GM19239 (cell line): ENCODE data around the gene LTBP1.
"Not testable (repeated sequence)": the region's sequence is repeated elsewhere in the genome, so short reads cannot be mapped to it uniquely, and the experiment has no call there.

ENCODE experiments used
- DNase-seq: peaks from one replicate; pipeline ENCODE4 v3.0.0; 2011; ENCODE audit warnings: low spot score; ENCODE audit not compliant: insufficient read length
- FAIRE-seq: peaks from 2 replicates; lab custom pipeline; 2011; peaks lifted over from hg19 to GRCh38; lab: Jason Lieb, UNC

LTBP1 gene

DNA sequence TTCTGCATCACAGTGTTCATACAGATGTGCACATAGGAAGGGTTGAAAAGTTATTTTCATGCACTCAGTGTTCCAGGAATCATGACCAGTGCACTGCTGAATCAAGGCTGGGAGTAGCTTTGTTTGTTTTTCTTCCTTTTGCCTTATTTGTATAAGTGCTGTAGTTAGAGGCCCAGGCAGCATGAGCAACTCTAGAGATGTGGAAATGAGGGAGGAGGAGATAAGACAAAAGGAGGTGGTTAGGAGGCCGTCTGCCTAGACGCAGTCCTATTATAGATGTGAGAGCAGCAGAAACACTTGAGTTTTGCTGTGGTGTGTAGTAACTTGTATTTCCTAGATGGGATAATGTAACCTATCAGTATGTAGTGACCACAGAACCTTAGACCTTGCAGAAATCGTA, 265.4 kb downstream of the LTBP1 start:
- FAIRE-seq (no peak), DNase-seq (no peak)

DNA sequence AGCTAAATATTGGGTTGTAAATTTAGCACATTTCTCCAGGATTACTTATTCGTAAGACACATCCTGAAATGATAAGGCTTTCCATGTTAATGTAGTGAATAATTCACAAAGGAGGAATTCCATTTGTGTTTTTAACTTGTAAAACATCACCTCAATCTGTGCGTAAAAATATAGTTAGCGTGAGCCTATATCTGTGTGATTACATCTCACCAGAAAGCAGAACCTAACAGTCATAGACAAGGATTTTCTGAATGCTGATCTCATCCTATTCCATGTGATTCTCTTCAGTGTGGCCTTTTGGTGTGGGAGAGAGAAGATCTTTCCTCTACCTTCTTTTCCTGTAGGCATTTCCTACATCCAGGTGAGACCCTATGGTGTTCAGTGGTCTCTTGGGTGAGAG, 266.5 kb downstream of the LTBP1 start:
- DNase-seq (no peak), FAIRE-seq (no peak)

DNA sequence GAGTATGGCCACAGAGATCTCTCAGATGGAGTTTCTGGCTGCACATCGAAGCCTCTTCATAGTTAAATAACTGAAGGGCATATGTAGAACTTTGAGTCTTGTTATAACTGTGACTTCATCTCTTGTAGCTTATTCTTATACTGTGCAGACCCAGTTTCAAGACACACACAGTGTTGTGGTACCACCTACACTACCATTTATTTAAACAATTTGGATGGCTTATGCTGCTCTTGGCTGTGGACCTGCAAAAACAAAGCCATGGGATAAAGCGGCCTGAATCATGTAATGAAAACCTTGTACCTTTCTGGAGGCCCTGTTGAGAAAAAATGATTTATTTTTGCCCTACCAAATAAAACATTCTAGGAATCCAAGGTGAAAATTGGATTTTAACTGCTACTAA, 266.9 kb downstream of the LTBP1 start:
- no peak for DNase-seq
- no peak for FAIRE-seq

DNA sequence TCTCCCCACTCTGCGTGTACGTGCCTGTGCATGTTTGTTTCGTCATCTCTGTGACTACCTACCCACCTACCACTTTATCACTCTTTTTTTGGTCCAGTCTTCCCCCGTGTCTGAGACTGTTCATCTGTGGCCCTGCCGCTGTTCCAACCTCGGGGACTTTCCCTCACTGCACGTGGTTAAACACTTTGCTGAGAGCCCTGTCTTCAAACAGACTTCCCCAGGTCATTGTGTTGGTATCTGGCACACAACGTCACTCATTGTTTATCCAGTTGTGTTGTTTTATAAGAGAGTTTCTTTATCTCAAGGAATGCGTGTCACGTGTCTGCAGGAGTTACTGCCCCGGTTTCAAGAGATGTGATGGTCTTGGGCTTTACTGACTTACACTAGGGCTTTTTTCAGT, 267.7 kb downstream of the LTBP1 start:
- no peak for FAIRE-seq

DNA sequence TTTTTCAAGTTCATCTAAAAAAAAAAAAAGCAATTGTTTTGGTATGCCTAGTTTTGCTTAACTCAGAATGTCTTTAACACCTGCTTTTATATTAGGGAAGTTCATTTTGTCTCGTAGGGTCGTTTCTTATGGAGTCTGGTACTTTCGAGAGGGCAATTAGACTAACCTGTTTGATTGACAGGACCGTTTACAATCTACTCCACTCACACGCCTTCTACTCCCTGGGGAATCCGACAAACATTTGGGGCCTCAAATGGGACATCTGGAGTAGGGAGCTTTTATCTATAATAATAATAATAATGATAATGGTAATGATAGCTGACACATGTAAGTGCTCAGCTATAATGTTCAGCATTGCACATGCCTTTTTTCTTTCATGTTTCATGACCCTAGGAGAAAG, 268.1 kb downstream of the LTBP1 start:
- FAIRE-seq (no peak), DNase-seq (no peak)

More for the DNA sequence above, 267.7 kb downstream of the LTBP1 start:
- no peak for DNase-seq

DNA sequence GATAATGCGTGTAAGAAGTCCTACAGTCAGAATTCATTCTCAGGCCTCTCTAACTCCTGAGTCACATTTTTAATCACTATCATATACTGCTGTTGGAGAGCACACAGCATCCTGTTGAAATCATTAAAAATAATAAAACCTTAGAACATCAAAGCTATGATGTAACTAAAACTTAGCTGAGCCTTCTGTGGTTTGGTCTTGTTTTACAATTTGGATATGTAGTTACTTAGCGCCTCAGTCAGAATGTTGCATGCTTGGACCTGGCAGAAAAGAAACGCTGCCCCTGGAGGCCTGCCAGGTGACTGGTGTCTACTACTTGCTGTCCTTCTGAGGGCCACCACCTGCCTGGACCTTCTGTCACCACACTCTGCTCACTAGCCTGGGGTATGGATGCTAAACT, 268.5 kb downstream of the LTBP1 start:
- DNase-seq = no peak
- no peak for FAIRE-seq

DNA sequence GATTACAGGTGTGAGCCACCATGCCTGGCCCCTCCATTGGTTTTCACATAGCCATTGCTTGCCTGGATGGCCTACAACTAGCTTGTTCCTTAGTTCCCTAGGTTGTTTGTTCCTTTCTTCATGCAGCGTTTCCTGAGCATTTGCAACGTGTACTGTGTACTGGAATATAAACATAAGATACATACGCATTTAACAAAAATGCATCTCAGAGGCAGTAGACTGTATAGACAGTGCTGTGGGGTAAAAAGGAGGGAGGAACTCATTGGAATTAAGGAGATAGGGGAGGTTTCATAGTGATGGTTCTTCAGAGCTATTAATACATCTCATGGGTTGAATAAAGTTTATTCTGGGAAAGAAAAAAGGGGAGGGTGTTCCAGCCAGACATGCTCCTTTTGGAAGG, 269.2 kb downstream of the LTBP1 start:
- DNase-seq = no peak
- FAIRE-seq = no peak

DNA sequence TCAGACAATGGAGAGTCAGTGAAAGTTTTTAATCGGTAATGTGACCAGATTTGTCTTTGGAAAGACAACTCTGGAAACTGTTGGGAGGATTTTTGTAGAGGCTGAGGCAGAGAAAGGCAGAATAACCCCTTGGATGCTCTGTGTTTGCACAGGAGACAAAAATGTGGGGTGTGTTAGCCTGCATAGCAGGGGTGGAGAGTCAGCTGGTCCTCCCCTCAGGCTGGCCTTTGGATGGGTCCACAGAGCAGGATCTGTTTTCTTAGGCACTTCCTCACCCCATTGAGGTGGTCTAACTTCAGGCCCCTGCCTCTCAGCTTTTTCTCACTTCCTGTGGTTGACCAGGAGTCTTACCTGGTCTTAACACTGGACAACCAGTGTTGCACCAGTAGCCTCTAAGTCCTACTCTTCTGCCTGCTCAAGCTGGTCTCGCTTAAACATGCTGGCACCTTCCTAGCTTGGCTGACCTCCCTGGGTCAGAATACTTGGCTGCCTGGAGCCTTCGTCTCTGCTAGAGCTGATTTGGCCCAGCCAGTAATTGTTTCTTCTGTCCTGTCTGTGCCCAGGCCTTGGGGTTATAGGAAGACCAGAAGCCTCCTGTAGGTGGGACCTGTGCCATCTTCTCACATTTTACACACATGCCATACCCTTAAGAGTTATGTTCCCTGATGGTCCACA, 269.9 kb downstream of the LTBP1 start:
- DNase-seq (no peak), FAIRE-seq (no peak)

DNA sequence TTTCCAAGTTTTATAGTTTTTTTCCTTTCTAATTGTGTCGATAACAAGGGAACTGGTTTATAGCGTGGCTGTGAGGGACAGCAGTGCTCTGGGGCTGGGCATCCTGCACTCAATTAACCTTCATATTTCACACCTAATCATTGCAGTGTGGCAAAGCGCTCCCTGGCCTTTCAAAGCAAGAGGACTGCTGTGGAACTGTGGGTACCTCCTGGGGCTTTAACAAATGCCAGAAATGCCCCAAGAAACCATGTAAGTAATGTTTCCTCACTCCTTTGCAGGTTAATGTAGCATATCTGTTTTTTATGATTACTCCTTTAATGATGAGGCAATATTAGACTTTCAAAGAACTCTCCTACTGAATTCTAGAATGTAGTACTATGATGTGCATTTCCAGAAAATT, 270.7 kb downstream of the LTBP1 start:
- no peak for FAIRE-seq

DNA sequence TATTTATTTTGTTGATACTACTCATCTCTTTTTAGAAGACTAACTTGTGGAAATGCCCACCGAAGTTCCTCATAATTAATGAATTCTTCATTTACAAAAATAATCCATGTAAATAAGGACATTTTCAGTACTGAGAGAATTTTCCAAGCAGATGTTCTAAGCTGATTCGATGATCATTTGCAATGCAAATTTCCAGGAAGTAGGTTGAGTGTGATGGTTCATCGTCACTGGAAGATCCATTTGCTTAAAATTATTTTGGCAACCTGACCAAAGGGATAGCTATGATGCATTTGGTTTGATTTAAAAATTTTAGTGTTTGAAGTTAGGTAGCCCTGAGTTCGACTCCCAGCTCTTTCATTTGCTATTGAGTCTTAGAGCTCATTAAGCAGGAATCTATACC, 272.4 kb downstream of the LTBP1 start:
- DNase-seq (no peak), FAIRE-seq (no peak)

More for the DNA sequence above, 270.7 kb downstream of the LTBP1 start:
- DNase-seq = no peak

DNA sequence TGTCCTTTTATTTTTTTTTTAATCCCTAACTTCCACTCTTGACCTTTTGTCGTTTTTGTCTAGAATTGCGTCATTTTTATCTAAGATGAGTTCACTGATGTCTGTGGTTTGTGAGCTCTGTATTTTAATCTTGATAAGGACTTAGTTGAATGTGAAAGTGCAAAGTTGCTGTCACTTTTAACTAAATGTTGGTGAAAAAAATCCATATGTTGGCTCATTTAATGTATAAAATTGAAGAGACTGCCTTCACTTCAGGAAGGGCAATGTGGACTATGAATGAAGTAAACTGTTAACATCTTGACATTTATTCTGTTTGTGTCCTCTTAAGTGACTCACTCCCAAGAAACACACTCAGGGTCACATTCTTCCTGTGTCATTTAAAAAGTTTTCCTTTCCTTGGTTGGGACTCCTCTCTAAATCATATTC, 273.1 kb downstream of the LTBP1 start:
- FAIRE-seq (no peak), DNase-seq (no peak)

DNA sequence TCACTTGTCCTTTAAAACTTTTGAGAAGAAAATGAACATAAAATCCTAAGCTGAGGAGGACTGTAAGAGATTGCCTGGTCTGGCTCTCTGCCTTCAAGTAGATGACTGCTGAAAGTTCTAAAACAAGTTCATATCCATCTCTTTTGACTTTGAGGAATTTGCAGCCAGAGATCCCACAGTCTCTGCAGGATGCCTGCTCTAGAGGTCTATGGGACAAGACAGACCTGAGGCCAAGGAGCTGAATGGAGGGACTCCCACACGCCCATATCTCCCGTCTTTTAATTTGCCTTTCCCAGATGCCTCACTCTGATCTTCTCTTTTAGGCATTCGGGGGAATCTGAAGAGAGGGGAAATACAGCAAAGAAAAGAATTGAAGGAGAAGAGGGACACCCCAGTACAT, 273.8 kb downstream of the LTBP1 start:
- DNase-seq = no peak
- FAIRE-seq = no peak

DNA sequence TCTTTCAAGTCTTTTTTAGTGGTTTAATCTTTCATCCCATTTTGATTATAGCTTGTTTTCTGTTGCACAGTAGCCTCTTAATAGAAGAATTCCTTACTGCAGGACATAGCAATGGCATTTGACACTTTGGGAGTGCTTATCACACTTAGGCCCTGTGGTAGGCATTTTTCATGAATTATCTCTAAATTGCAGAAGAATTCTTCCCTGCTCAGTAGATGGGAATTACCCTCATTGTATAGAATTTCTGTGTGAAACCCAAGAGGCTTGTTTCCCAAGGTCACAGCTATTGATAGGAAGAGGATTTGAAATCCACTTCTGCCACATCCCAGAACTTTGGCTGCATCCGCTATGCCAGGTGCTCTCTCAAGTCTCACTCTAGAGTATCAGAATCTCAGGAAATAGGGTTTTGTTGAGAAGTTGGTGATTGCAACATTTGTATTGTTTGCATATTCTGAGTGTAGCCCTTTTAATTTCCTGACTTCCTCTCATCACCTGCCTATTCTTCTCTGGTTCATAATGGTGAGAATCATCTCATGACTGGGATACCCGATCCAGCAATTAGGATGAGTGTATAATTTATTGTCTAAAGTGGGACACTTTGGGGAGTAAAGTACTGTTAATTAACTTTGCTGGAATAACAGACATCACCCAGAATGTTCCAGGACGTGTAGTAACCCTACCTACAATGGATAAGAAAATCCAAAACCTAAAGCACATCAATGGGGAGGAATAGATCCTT, 274.5 kb downstream of the LTBP1 start:
- FAIRE-seq (no peak), DNase-seq (no peak)

DNA sequence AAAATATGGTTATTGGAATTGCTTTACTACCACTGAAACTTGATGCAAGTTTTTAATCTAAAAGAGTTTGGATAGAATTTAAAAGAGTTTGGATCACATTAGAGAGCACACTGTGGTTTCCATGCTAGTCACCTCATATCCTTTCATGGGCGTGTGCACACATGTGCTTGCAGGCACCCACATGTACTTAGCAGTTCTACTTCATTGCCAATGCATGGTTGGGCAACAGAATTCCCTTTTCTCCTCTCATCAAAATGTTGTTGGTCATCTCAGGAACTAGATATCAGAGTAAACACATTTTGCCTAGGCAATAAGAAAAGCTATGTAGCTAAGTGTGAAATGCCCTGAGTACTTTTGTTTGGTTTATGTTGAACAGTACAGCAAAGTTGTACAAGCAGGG, 275.6 kb downstream of the LTBP1 start:
- FAIRE-seq = no peak

DNA sequence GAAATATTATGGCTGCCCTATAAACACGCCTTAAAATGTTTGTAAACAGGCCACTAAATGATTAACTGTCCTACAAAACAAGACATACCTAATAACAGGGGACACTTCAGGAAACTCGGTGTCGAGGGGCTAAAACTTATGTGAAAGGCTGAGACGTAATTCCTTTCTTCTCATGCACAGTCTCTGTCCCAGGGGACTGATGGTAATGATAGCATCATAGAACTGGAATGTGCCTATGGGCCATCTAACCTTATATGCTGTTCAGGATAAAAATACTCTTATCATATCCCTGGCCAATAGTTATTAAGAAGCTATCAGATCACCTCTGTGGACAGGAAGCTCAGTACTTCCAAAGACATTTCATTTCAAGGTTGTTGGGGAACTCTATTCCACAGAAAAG, 277.1 kb downstream of the LTBP1 start:
- no peak for DNase-seq
- FAIRE-seq = no peak

More for the DNA sequence above, 275.6 kb downstream of the LTBP1 start:
- DNase-seq = no peak

DNA sequence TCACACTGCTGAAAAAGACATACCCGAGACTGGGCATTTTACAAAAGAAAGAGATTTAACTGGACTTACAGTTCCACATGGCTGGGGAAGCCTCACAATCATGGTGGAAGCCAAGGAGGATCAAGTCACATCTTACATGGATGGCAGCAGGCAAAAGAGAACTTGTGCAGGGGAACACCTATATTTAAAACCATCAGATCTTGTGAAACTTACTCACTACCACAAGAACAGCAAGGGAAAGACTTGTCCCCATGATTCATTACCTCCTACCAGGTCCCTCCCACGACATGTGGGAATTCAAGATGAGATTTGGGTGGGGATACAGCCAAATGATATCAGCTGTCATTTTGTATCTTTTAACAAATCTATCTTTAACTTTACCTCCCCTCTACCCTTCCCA, 278.6 kb downstream of the LTBP1 start:
- FAIRE-seq (no peak), DNase-seq (no peak)

DNA sequence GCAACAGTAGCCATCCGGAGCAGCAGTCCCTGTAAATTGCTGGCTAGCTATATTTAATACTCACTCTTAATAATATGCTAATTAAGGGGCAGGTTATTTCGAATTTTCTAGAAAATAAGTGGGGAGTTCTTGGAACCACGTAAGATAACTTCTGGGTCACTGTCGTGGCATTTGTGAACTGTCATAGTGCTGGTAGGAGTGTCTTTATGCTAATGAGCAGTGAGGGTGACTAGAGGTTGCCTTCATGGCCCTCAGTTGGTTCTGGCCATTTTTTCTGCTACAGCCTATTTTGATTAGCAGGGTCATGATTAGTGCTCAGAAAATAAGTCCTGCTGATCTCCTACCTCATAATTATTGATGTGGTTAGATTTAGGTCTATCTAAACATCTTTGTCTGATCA, 279.8 kb downstream of the LTBP1 start:
- DNase-seq = no peak
- FAIRE-seq = no peak

DNA sequence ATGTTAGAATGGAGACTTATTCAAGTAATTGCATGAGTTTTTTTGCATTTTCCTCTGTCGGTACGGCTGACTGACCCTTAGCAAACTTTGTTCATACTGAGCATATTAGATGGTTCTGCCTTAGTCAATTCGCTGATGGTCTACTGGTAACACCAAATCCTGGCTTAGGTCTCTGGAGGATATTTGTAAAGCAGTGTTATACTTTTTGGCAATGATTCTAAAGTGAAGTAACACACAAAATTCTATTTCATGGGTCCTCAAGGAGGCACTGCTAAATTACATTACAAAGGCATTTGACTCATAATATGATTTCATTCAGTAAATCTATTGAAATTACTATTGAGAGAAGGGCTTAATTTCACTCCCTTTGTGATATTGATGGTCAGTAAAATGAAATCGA, 282.9 kb downstream of the LTBP1 start:
- DNase-seq (no peak), FAIRE-seq (no peak)

DNA sequence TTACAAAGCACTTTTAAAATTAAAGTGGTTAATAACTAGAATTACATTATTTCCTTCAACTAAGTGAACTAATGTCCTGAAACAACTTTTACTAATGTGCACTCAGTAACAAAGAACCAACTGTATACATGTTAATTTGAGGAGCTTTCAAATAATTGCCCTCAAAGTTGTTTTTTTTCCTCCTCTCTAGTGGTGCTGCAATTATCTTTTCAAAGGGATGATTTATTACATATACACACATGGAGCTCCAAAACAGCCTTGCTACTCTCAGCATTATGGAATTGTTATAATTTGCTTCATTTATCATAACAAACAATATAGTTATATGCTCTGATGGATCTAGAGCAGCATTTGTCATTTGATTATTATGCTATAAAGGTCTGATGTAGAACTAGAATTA, 283.4 kb downstream of the LTBP1 start:
- DNase-seq = no peak
- FAIRE-seq = no peak

DNA sequence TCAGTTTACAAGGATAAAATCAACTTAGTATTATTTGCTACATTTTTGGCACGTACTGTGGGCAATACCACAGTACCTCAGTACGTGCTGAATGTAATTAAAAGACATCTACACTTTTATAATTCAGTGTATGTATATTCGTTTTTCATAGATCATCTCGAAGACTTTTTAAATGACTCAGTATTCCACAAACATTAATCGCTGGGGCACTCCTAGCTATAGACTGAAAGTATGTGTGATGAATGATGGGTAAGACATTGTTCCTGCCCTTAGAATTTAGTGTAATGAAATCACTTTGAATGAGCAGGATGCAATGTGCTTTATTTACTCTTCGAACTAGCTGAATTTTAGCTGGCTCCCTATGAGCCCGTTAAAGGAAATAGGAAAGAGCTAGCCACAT, 284.1 kb downstream of the LTBP1 start:
- no peak for FAIRE-seq
- DNase-seq = no peak

DNA sequence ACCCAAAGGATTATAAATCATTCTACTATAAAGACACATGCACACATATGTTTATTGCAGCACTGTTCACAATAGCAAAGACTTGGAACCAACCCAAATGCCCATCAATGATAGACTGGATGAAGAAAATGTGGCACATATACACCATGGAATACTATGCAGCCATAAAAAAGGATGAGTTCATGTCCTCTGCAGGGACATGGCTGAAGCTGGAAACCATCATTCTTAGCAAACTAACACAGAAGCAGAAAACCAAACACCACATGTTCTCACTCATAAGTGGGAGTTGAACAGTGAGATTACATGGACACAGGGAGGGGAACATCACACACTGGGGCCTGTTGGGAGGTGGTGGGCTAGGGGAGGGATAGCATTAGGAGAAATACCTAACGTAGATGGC, 288.8 kb downstream of the LTBP1 start:
- not testable (repeated sequence) for FAIRE-seq, DNase-seq
